GM21737 (cell line): Measurements from ENCODE around the gene FAAP20.

Experiments used
- ATAC-seq: cut with Tn5 transposase; IDR thresholded peaks from one replicate; pipeline ENCODE4 v1.9.1; 2021; ENCODE audit warnings: mild to moderate bottlenecking, moderate library complexity; ENCODE audit not compliant: unreplicated experiment

FAAP20 gene

DNA sequence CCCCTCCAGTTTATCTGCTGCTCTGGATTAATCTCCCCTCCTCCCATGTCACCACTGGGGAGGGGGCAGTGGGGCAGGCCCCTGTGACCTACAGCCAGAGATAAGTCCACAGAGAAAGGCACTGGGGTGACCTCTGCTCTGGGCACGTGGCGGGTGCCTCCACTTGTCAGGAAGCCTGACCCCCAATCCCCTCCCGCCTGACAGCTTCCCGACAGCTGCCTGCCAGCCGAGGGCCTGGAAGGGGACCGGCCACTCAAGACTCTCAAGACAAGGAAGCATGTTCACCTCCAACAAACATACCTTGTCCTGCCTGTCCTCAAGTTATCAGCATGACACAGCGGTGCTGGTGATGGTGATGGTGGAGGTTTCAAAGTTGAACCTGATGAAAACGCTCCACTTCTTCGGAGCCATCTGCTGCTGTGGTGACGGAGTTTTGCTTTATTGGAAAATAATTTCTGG lies 3.2 kb upstream of the FAAP20 start:
- no peak for ATAC-seq

DNA sequence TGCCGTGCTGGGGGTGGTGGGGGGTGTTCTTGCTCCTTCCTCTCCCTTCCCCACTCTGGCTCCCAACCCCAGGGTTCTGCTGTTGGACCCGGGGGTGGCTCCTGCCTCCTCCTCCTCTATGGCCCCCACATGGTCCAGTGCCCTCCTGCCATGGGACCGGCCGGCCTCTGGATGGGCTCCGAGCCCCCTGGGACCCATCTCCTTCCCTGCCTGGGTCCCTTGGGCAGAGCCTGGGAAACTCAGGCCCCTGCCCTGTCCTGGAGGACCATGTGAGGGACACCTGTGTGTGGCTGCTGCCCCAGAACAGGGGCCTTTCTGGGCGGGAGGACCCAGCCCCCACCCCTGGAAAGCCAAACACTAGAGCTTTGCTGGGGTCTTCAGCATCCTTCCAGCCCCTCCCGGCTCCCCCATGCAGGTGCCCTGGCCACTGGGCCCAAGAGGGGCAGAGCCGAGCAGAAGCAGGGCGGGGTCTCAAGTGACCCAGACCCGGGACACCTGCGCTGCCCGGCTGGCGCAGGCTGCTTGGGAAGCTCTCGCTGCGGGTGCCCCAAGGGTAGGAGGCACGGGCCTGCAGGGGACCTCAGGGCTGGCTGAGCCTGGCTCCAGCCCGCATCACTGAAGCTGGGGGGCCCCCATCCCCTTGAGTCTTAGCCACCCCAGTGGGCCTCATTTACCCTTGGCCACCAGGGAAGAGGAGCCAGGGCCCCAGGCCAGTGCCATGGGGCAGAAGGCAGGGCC lies 2.5 kb upstream of the FAAP20 start:
- ATAC-seq: no peak

DNA sequence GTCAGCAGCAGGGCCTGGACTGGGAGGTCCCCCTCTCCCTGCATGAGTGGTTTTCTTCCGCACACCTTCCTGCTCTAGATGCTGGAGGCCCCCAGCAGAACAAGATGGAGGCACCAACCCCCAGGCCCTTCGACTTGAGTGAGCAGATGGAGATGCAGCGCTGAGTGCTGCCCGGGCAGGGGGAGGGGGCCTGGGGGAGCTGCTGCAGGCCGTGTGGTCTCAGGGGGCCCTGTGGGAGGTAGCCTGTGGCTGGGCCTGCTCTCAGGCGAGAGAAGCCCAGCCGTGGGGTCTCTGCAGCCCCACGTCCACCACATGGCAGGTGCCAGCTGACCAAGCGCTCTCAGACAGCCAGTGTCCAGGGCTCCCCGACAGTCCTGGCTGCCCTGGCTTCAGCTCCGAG lies 1.2 kb upstream of the FAAP20 start:
- ATAC-seq: no peak

DNA sequence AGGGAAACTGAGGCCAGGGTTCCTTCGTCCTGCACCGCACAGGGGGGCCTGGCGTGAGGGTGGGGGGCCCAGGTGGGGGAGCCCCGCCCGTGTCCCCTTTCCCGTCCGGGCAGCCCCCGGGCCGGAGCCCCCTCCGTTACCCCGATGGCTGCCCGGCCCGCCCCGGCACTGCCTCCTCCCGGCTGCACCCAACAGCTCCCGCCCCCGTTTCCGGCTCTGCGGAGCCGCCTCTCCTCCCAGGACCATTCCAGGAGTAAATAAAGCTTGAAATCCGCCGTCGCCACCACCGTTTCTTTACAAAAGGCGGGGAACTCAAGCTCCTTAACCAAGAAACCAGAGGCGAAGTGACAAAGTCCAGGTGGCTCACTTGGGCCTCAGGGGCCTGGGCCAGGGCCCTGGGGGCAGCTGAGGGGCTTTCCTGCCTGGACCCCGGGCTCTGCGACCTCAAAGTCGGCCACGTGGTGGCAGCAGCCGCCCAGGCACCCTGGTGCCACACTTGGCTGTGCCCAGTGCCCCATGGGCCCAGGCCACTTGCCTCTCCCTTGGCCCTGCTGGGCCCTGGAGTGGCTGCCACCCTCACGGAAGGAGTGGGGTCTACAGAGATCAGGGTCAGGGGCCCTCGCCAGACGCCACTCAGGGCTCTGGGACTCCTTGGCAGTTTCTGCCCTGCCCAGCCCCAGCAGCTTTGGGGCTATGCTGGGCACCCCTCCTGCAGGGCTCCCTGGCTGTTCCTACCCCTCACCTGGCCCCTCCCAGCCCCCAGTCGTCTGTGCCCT lies 514 bp upstream of the FAAP20 start:
- ATAC-seq: peak; percentile 54

DNA sequence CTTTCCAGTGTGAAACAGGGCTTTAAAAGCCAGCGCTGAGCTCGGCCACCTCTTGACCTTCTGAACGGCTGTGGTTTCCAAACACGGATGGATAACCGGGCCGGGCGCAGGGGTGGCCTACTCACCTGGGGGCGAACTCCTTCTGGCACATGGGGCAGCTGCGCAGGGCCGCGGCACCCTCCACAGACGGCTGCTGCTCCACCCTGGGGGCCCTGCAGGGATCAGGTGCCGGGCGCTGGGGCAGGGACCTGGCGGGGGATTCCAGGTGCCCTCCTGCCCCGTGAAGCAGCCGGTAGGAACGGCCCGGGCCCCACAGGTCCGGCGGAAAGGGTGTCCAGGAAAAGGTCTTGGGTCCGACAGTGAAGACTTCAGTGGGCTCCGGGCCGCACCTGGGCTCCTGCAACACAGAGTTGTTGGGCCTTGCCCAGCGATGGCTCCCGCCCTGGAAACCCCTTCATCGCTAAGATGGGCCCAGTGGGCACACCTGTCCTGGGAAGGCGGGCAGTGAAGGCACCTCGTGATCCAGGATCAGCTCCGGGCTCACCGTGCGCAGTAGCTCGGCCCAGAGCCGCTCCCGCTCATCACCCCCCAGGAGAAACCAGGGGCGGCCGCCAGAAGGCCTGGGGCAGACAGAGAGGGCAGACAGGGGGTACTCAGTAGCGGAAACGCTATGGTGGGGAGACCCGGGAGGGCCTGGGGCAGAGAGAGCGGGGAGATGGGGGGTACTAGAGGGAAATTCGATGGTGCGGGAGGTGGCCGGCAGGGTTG lies 874 bp downstream of the FAAP20 start:
- no peak for ATAC-seq

DNA sequence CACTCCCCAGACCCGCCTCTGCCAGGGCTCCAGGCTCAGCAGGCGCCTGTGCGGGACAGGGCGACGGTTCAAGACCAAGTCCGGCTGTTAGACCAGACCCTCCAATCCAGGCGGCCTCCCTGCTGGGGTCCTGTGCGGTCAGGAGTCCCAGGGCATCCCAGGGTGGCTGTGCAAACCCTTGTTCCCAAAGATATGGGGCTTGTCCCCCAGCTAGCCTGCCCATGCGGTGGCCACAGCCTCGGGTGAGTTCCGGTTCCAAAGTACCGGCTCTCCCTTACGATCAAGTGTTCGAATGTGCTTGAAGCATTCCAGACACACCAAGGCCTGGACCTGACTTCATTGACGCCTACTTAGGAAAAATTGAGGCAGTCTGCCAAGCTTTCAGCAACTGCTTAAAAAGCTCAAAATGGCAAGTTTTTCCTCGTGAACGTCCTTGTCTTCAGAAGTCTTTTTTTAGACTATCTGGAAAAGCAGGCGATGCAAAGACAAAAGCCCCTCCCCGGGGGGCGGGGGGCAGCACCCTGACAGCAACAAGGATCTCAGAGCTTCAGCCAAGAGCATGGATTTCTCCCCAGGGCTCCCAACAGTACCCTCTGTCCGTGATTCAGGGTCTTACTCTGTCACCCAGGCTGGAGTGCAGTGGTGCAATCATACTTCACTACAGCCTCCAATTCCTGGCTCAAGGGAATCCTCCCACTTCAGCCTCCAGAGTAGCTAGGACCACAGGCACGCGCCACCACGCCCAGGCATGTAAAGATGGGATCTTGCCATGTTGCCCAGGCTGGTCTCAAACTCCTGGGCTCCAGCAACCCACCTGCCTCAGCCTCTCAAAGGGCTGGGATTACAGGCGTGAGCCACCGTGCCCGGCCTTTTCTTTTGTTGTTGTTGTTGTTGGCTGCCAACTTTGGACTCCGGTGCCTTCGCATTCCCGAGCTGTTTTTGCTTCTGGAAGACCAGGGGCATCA lies 2.3 kb downstream of the FAAP20 start:
- ATAC-seq: no peak

DNA sequence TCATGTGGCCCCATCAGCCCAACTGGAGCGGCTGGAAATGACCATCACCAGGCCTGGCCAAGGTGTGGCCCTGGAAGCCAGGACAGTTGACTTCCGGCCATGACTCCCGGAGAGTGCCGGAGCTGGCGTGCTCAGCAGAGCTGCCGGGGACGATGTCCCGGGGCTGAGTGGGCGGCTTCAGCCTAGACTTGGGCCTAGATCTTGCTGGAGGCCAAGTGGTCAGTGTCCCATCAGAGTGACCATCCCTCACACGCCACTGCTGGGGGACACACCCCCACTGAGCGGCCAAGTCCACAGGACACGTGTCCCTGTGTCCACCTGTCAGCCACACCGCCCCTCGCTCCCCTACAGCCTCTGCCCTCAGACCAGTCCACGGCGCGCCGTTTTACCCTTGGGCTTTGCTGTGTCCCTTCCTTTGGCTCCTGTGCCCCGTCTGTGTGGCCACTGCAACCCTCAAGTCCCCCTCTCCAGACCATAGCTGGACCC lies 4.0 kb downstream of the FAAP20 start:
- no peak for ATAC-seq

DNA sequence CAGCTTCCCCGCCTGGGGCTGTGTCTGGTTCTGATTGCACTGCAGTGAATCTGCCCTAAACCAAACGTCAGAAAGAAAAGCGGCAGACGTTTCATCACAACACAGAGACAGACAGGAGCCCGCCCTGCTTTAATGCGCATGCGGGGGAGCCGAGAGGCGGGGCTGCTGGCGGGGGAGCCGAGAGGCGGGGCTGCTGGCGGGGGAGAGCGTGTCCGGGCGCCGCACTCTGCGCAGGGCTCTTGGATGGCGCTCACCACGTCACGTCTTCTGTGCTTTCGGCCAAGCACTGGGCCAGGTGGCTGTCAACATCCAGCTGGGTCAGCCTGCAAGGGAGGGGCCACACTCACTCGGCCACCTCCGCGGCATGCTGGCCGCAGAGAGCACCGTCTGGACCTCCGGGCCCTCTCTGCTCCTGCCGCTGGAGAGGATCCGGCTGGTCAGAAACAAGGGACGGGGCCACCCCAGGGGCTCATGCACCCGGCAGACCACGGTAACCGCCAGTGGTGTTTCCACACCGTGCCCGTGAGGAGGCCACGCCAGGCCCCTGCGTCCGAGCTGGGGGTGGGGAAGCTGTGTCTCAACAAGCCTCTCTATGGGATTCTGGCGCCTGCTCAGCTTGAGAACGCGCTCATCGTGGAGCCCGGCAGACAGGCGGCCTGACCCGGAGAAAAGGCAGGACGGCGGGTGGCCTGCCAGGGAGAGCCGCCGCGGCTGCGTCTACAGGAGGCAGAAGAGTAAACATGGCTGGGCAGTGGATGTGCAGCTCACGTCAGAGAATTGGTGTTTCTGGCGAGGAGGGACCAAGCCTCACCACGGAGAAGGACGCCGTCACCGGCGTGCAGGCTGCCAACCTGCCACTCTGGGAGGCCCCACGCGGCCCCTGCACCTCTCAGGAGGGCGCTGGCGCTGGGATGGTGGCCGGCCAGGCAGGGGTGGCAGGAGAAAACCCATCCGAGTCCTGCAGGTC lies 4.8 kb downstream of the FAAP20 start:
- ATAC-seq: peak; percentile 52

DNA sequence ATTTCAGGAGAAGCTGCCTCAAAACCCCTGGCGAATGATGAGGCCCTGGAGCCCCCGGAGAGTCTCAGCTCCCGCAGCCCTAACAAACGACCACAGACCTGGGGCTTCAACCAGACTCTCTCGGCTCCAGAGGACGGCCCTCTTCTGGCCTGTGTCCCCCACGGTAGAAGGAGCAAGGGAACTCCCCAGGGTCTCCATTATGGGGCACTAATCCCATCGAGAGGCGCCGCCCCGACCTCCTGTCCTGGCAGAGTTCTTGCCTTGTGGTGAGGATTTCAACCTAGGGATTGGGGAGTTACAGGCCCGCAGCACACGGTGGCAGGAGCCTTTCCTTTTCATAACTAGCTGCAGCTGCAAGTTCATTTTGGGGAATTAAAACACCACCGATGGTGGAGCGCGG lies 6.2 kb downstream of the FAAP20 start:
- no peak for ATAC-seq

DNA sequence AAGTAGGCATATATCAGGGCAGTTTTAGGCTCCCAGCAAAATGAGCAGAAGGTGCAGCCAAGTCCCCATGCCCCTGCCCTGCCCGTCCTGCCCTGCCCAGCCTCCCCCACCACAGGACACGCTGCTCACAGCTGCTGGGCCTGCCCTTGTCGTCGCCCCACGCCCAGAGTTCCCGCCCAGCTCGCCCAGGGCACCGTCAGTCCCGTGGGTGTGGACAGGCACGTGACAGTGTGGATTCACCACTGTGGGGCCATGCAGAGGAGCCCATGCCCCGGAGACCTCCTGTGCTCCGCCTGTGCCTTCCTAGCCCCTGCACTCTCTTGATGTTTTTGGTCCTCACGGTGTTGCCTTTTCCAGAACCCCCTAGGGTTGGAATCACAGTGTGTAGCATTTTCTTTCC lies 7.0 kb downstream of the FAAP20 start:
- ATAC-seq: no peak

DNA sequence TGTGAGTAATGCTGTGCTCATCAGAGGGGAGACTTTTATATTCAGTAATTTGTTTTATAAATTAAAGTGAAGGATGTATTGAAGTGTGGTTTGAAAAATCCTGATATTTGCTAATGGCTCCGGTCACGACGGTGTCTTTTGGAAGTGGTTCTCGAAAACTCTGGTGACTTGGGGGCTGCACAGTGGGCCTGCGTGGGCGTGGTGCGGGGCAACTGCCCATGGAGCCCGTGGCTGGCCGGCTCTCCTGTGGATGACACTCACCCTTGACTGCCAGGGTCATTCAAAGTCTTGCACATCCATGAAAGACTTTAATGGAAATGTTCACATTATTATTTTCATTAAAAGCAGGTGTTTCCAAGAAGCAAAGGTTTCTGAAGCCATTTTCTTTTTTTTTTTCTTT lies 7.7 kb downstream of the FAAP20 start:
- no peak for ATAC-seq

DNA sequence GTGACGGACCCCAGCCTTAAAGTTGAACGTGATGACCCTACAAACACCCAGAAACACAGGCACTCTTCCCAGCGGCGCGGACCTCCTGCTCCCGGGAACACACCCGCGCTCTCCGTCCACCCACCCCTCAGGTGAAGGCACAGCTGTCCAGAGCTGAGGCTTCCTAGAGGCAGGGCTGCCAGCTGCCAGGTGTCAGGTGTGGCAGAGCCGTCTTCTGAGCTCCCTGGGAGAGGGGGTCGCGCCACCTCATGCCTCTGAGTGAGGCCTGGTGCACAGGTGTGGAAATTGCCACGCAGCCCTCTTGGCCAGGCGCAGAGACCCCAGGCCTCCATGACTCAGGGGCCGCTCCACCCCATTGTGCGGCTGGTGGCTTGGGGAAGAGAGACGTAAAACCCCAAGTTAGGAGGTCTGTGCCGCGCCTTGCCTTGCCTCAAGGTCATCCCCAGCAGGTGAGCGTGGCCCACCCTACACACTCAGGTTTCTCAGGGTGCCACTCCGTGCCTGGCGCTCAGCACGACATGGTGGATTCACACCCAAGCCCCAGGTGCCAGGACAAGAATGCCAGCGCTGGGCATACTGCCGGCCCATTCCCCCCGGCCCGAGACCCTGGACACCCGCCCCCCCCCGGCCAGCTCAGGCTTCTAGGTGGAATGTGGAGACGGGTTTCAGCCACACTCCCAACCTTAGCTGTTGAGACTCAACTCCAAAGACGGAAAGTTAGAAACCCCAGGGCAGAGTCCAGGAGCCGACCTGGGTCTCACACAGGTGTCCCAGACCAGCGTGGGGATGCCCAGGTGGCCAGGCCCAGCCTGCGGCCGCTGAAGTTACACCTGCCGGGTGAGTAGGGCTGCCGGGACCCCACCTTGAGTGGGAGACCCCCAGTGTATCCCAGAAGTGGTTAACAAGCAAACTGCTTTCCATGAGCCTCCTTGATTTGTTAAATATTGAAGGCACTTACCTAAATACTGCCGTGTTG lies 8.4 kb downstream of the FAAP20 start:
- no peak for ATAC-seq

DNA sequence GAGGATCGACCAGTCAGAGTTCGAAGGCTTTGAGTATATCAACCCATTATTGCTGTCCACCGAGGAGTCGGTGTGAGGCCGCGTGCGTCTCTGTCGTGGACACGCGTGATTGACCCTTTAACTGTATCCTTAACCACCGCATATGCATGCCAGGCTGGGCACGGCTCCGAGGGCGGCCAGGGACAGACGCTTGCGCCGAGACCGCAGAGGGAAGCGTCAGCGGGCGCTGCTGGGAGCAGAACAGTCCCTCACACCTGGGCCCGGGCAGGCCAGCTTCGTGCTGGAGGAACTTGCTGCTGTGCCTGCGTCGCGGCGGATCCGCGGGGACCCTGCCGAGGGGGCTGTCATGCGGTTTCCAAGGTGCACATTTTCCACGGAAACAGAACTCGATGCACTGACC lies 9.6 kb downstream of the FAAP20 start:
- ATAC-seq: no peak

DNA sequence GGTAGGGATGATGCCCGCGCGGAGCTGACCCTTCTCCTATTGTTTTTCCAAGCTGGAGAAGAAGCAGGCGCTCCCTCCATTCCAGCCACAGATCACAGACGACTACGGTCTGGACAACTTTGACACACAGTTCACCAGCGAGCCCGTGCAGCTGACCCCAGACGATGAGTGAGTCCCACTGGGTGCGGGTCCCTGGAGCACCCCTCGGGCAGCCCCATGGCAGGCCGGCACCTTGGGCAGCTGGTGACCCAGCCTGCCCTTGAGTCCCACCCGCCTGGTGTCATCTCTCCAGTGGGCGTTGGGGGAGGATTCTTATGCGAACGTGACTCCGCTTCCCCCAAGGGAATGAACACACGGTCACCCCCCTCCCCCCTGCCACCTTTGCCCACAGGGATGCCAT lies 10.0 kb downstream of the FAAP20 start:
- no peak for ATAC-seq

DNA sequence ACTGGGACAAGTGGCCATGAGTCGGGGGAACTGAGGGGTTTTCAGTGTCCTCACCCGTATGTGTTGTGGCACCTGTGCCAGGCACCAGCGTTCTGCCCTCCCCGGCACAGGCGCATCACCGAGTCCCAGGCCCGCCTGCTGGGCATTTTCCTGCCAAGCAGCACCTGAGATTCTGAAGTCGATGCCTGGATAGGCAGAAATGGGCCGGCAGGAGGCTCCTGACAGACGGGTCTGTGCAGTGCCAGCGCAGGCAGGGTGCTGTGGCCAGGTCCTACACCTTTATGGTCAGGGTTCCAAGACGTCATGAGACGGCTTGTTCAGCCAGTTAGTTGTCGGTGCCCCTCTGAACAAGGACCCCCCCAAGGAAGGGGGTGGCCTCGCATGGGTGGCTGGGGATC lies 10.6 kb downstream of the FAAP20 start:
- ATAC-seq: no peak

DNA sequence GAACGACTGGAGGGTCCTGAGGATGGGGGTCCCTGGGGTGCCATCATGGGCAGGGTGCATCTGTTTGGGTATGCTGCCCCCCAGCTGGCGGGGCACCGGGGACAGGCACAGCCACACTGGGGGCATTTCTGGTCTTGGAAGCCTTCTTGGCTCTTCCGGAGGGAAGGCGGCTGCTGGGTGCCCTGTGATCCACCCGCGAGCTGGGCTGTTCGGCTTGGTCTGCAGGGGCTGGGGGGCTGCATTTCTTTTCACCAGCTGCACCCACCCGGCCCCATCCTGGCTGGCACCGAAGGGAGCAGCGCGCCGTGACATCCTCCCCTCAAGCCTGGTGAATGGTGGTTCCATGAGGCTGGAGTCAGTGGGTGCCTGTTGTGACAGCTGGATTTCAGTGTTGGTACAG lies 12.2 kb downstream of the FAAP20 start:
- no peak for ATAC-seq

DNA sequence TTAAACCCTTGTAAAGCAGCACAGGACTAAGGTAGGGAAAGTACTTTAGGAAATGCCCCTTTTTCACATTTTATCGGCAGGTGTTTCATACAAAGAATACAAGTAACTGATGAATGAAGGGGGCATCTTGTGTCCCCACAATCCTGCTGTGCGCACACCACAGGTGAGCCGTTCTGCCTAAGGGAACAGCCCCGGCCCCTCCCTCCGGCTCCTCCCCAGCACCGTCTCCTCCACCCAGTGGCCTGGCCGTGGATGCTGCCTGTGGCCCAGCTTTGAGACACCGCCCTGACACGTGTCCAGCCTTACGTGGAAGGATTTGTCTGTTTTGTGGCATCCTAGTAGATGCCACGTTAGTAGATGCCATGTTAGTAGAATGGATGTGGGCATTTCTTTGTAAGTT lies 12.8 kb downstream of the FAAP20 start:
- no peak for ATAC-seq

DNA sequence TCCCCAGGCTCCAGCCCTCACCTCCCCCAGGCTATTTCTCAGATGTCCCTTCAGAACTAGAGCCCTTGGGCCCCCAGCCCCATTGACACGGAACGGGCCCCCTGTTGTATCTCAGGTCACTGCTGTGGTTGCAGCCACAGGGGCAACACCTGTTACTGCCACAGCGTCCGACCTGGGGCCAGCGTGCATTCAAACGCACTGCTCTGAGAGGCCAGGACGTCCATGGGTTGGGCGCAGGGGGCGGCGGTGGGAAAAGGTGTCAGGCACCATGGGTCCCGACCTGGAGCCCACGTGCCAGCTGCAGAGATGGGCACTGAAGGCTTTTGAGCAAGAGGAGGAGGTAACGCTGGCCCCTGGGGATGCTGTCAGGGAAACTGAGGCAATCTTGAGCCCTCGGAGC lies 13.3 kb downstream of the FAAP20 start:
- no peak for ATAC-seq
